Karpas-422 (cell line): ENCODE data around the gene PLEKHD1. TPM values are rescaled to one million over a fixed set of nuclear protein-coding genes. Genes with fewer than 3 reads are reported as not detected.
A peak's percentile ranks its signal among the peaks of the same experiment; 100 is the strongest.
"Not testable (repeated sequence)": the region's sequence is repeated elsewhere in the genome, so short reads cannot be mapped to it uniquely, and the experiment has no call there.

Experiments used
- DNase-seq: peaks from one replicate; pipeline ENCODE4 v3.0.0-alpha.2; 2015
- H2AFZ ChIP-seq: fragments of 200-600 bp; sonication (generic); 2 replicates; pipeline ENCODE4 v1.6.1; 2014; ENCODE audit warnings: antibody characterized with exemption, low read length, mixed read lengths
- H3K27ac ChIP-seq: fragments of 200-600 bp; sonication (generic); 2 replicates; pipeline ENCODE4 v1.5.1; 2014; ENCODE audit warnings: mild to moderate bottlenecking, low read length, moderate library complexity
- H3K27me3 ChIP-seq: fragments of 200-600 bp; sonication (generic); 2 replicates; pipeline ENCODE4 v1.6.1; 2014; ENCODE audit warnings: low read length, mixed read lengths
- H3K36me3 ChIP-seq: fragments of 200-600 bp; sonication (generic); 2 replicates; pipeline ENCODE4 v1.6.1; 2014; ENCODE audit warnings: low read length, mixed read lengths; ENCODE audit not compliant: insufficient read depth
- H3K4me1 ChIP-seq: fragments of 200-600 bp; sonication (generic); 2 replicates; pipeline ENCODE4 v1.6.1; 2014; ENCODE audit warnings: mild to moderate bottlenecking, low read length, mixed read lengths
- H3K4me2 ChIP-seq: fragments of 200-600 bp; sonication (generic); 2 replicates; pipeline ENCODE4 v1.6.1; 2014; ENCODE audit warnings: low read length, low read depth, mild to moderate bottlenecking; ENCODE audit not compliant: poor library complexity, severe bottlenecking
- H3K4me3 ChIP-seq: fragments of 200-600 bp; sonication (generic); 2 replicates; pipeline ENCODE4 v1.5.1; 2014; ENCODE audit warnings: mild to moderate bottlenecking, antibody characterized with exemption, low read length, mixed read lengths
- H3K79me2 ChIP-seq: fragments of 200-600 bp; sonication (generic); 2 replicates; pipeline ENCODE4 v1.6.1; 2014; ENCODE audit warnings: mild to moderate bottlenecking, low read length, mixed read lengths
- H3K9ac ChIP-seq: fragments of 200-600 bp; sonication (generic); 2 replicates; pipeline ENCODE4 v1.6.0; 2014; ENCODE audit warnings: low read length
- H3K9me2 ChIP-seq: fragments of 200-600 bp; sonication (generic), shearing (Covaris generic); replicated peaks from 2 replicates; pipeline ENCODE4 v1.6.0; 2014; ENCODE audit warnings: mild to moderate bottlenecking, low read length, moderate library complexity; ENCODE audit not compliant: insufficient read depth
- H3K9me3 ChIP-seq: fragments of 300-700, 200-600 bp; sonication (generic); 2 replicates; pipeline ENCODE4 v1.6.1; 2014; ENCODE audit warnings: low read length, mixed read lengths
- H4K20me1 ChIP-seq: fragments of 200-600 bp; sonication (generic); 2 replicates; pipeline ENCODE4 v1.6.1; 2014; ENCODE audit warnings: mild to moderate bottlenecking, antibody characterized with exemption, low read length, low read depth; ENCODE audit not compliant: insufficient read depth
- total RNA-seq: library from RNA; depleted of rRNA; stranded (reverse); fragments of >200 nt; shearing (Covaris generic); gene quantifications from 2 replicates; pipeline ENCODE4 v1.2.3, GENCODE V29; 2014; ENCODE audit warnings: low replicate concordance

PLEKHD1 gene
- total RNA-seq, 1 experiment from 2014 or later = 0.41 TPM

- no peak overlapping the region for H3K27ac ChIP-seq
- no peaks in the 10 kb centered on the region for H3K36me3 ChIP-seq
- H3K79me2 ChIP-seq = no peaks in the 10 kb centered on the region
- DNase-seq = no peak
- no peaks in the 10 kb centered on the region for H3K4me1 ChIP-seq
- no peaks in the 10 kb centered on the region for H3K27me3 ChIP-seq
- no peaks in the 10 kb centered on the region for H4K20me1 ChIP-seq
- no peak overlapping the region for H2AFZ ChIP-seq
- no peak overlapping the region for H3K9ac ChIP-seq
- no peaks in the 10 kb centered on the region for H3K9me2 ChIP-seq
- H3K4me3 ChIP-seq = no peak overlapping the region
- H3K9me3 ChIP-seq = no peaks in the 10 kb centered on the region
- H3K4me2 ChIP-seq = no peak overlapping the region
Observed at GRCh38 chr14:69495341-69495921, 10.9 kb downstream of the PLEKHD1 start.

DNA sequence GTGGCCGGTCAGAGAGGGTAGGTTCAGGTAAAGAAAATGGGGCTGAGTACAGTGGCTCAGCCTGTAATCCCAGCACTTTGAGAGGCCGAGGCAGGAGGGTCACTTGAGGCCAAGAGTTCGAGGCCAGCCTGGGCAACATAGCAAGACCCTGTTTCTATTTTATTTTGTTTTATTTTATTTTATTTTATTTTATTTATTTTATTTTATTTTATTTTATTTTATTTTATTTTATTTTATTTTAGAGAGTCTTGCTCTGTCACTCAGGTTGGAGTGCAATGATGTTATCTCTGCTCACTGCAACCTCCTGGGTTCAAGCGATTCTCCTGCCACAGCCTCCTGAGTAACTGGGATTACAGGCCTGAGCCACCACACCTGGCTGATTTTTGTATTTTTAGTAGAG, 13.3 kb downstream of the PLEKHD1 start:
- H3K4me1 ChIP-seq, H3K4me2 ChIP-seq, H4K20me1 ChIP-seq, DNase-seq, H3K9me2 ChIP-seq, H3K4me3 ChIP-seq, H3K36me3 ChIP-seq, H2AFZ ChIP-seq, H3K9ac ChIP-seq, H3K9me3 ChIP-seq, H3K27me3 ChIP-seq, H3K79me2 ChIP-seq, H3K27ac ChIP-seq: not testable (repeated sequence)

GRCh38 chr14:69498286-69498685, 13.8 kb downstream of the PLEKHD1 start:
- H3K4me2 ChIP-seq, H3K36me3 ChIP-seq, H3K4me3 ChIP-seq, H3K9me2 ChIP-seq, DNase-seq, H3K79me2 ChIP-seq, H4K20me1 ChIP-seq, H3K27ac ChIP-seq, H3K27me3 ChIP-seq, H3K9ac ChIP-seq, H3K9me3 ChIP-seq, H3K4me1 ChIP-seq, H2AFZ ChIP-seq: not testable (repeated sequence)

DNA sequence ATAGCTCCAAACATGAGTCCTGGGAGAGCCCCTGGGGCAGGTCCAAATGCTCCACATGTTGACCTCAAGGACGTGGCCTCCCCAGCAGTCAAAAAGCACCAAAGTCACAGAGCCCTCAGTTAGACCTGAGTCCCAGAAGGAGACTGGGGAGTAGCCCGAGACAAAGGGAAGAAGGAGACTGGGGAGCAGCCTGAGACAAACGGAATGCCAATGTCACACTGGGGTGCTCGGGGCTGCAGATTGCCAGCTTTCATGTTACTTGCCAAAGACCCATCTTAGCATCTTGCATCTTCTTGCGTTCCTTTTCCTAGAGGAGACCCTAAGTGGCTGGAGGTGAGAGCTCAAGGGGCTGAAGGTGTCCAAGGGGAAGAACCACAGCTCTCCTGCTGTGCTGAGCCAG, 14.9 kb downstream of the PLEKHD1 start:
- H3K9me2 ChIP-seq = no peaks in the 10 kb centered on the region
- no peaks in the 10 kb centered on the region for H3K79me2 ChIP-seq
- H3K9ac ChIP-seq = no peak overlapping the region
- H3K36me3 ChIP-seq = no peaks in the 10 kb centered on the region
- H3K27ac ChIP-seq = no peak overlapping the region
- H2AFZ ChIP-seq = no peak overlapping the region
- H3K27me3 ChIP-seq = no peaks in the 10 kb centered on the region
- no peak for DNase-seq
- no peak overlapping the region for H3K4me2 ChIP-seq
- no peaks in the 10 kb centered on the region for H4K20me1 ChIP-seq
- no peaks in the 10 kb centered on the region for H3K9me3 ChIP-seq
- no peak overlapping the region for H3K4me3 ChIP-seq
- no peaks in the 10 kb centered on the region for H3K4me1 ChIP-seq

- no peak overlapping the region for H3K4me3 ChIP-seq
- no peaks in the 10 kb centered on the region for H3K4me1 ChIP-seq
- no peaks in the 10 kb centered on the region for H3K9me3 ChIP-seq
- H3K9me2 ChIP-seq = no peaks in the 10 kb centered on the region
- H3K36me3 ChIP-seq = no peaks in the 10 kb centered on the region
- H3K9ac ChIP-seq = no peak overlapping the region
- no peak overlapping the region for H3K27ac ChIP-seq
- DNase-seq = no peak
- H3K27me3 ChIP-seq = no peaks in the 10 kb centered on the region
- H4K20me1 ChIP-seq = no peaks in the 10 kb centered on the region
- no peak overlapping the region for H3K4me2 ChIP-seq
- no peak overlapping the region for H2AFZ ChIP-seq
- no peaks in the 10 kb centered on the region for H3K79me2 ChIP-seq
Observed at GRCh38 chr14:69500096-69500495, 15.6 kb downstream of the PLEKHD1 start.

DNA sequence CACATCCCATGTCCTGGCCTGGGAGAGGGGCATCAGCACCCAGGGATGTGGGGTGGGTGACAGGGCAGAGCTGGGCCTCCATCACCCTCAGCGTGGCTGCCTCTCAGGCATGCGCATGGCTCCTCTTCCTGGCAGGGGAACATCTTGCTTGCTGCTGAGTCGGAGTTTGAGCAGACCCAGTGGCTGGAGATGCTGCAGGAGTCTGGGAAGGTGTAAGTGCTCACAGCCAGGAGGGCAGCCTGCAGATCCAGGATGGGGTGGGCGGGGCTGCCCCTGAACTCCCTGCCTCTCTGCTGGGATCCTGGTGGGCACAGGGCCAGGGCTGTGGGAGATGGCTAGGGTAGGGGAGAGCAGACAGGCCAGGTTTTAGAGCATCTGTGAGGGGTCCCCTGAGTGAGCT, 16.2 kb downstream of the PLEKHD1 start:
- Histone ChIP-seq H3K79me2 (no peaks in the 10 kb centered on the region), H2AFZ (no peak overlapping the region), H3K4me2 (no peak overlapping the region), H4K20me1 (no peaks in the 10 kb centered on the region), H3K27me3 (no peaks in the 10 kb centered on the region), H3K9me3 (no peaks in the 10 kb centered on the region), H3K4me1 (no peaks in the 10 kb centered on the region), H3K9ac (no peak overlapping the region), H3K27ac (no peak overlapping the region), H3K36me3 (no peaks in the 10 kb centered on the region), H3K4me3 (no peak overlapping the region), H3K9me2 (no peaks in the 10 kb centered on the region)
- no peak for DNase-seq

GRCh38 chr14:69501423-69501838, 16.9 kb downstream of the PLEKHD1 start:
- H3K27ac ChIP-seq = no peak overlapping the region
- H3K4me3 ChIP-seq = no peak overlapping the region
- H3K79me2 ChIP-seq = no peaks in the 10 kb centered on the region
- no peaks in the 10 kb centered on the region for H3K27me3 ChIP-seq
- no peaks in the 10 kb centered on the region for H3K9me3 ChIP-seq
- H3K4me1 ChIP-seq = no peaks in the 10 kb centered on the region
- no peaks in the 10 kb centered on the region for H3K9me2 ChIP-seq
- no peak for DNase-seq
- no peak overlapping the region for H2AFZ ChIP-seq
- H4K20me1 ChIP-seq = no peaks in the 10 kb centered on the region
- H3K36me3 ChIP-seq = no peaks in the 10 kb centered on the region
- H3K9ac ChIP-seq = no peak overlapping the region
- no peak overlapping the region for H3K4me2 ChIP-seq

GRCh38 chr14:69504775-69505174, 20.2 kb downstream of the PLEKHD1 start:
- H2AFZ ChIP-seq = no peak overlapping the region
- H3K9me2 ChIP-seq = no peaks in the 10 kb centered on the region
- no peaks in the 10 kb centered on the region for H3K79me2 ChIP-seq
- no peak overlapping the region for H3K4me3 ChIP-seq
- no peaks in the 10 kb centered on the region for H3K36me3 ChIP-seq
- H3K9me3 ChIP-seq = no peaks in the 10 kb centered on the region
- no peaks in the 10 kb centered on the region for H3K27me3 ChIP-seq
- no peaks in the 10 kb centered on the region for H3K4me1 ChIP-seq
- no peak overlapping the region for H3K27ac ChIP-seq
- no peaks in the 10 kb centered on the region for H4K20me1 ChIP-seq
- no peak overlapping the region for H3K4me2 ChIP-seq
- no peak for DNase-seq
- H3K9ac ChIP-seq = peak overlapping the region; percentile 3; the same call in 1 of the 2 replicates
